Measurements from ENCODE around the gene MRPL42.
"Not testable (repeated sequence)": the region's sequence is repeated elsewhere in the genome, so short reads cannot be mapped to it uniquely, and the experiment has no call there.

Gene MRPL42

GRCh38 chr12:93484315-93484981, 17.1 kb downstream of the MRPL42 start:
- H3K4me3 ChIP-seq (ENCODE audit: low read depth, low read length), result no peak overlapping the region
- no peak for DNase-seq (ENCODE audit: low read depth, low spot score)
- in situ Hi-C loops (cut with HindIII; ENCODE audit: low sequenced_read_pairs), result no loop called here
- TF ChIP-seq, protein P1, sequence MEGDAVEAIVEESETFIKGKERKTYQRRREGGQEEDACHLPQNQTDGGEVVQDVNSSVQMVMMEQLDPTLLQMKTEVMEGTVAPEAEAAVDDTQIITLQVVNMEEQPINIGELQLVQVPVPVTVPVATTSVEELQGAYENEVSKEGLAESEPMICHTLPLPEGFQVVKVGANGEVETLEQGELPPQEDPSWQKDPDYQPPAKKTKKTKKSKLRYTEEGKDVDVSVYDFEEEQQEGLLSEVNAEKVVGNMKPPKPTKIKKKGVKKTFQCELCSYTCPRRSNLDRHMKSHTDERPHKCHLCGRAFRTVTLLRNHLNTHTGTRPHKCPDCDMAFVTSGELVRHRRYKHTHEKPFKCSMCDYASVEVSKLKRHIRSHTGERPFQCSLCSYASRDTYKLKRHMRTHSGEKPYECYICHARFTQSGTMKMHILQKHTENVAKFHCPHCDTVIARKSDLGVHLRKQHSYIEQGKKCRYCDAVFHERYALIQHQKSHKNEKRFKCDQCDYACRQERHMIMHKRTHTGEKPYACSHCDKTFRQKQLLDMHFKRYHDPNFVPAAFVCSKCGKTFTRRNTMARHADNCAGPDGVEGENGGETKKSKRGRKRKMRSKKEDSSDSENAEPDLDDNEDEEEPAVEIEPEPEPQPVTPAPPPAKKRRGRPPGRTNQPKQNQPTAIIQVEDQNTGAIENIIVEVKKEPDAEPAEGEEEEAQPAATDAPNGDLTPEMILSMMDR (IDR thresholded peaks at IDR 0.05; ENCODE audit: low read depth, low read length), result no peak

DNA sequence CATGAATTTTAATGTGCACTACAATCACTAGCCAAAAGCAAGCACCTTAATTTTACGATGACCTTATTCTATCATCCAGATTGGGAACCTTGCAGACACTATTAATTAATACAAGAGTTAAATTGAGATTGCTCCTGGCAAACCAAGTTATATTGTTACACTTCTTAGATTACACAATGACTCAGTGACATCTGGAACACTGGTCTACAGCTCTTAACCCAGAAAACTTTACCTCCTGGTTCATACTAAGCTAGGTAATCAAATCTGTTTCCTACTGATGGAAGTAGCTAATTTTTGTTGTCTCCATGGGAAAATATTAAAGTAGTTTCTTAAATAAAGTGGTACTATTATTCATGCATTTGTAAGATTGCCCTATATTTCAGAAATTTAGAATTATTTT, 25.5 kb downstream of the MRPL42 start:
- DNase-seq (ENCODE audit: low read depth, low spot score); in situ Hi-C loops (cut with HindIII; ENCODE audit: low sequenced_read_pairs); H3K4me3 ChIP-seq (ENCODE audit: low read depth, low read length): not testable (repeated sequence)

GRCh38 chr12:93494096-93494495, 26.8 kb downstream of the MRPL42 start:
- in situ Hi-C loops (cut with HindIII; ENCODE audit: low sequenced_read_pairs), result no loop called here
- no peak for DNase-seq (ENCODE audit: low read depth, low spot score)
- no peak overlapping the region for H3K4me3 ChIP-seq (ENCODE audit: low read depth, low read length)
- TF ChIP-seq, protein P1 (IDR thresholded peaks at IDR 0.05; ENCODE audit: low read depth, low read length), result no peak

GRCh38 chr12:93497456-93497855, 30.1 kb downstream of the MRPL42 start:
- in situ Hi-C loops (cut with HindIII; ENCODE audit: low sequenced_read_pairs), result no loop called here
- TF ChIP-seq, protein P1 (IDR thresholded peaks at IDR 0.05; ENCODE audit: low read depth, low read length), result no peak
- DNase-seq (ENCODE audit: low read depth, low spot score), result no peak
- no peak overlapping the region for H3K4me3 ChIP-seq (ENCODE audit: low read depth, low read length)

GRCh38 chr12:93498813-93499212, 31.5 kb downstream of the MRPL42 start:
- in situ Hi-C loops (cut with HindIII; ENCODE audit: low sequenced_read_pairs); H3K4me3 ChIP-seq (ENCODE audit: low read depth, low read length); DNase-seq (ENCODE audit: low read depth, low spot score): not testable (repeated sequence)

DNA sequence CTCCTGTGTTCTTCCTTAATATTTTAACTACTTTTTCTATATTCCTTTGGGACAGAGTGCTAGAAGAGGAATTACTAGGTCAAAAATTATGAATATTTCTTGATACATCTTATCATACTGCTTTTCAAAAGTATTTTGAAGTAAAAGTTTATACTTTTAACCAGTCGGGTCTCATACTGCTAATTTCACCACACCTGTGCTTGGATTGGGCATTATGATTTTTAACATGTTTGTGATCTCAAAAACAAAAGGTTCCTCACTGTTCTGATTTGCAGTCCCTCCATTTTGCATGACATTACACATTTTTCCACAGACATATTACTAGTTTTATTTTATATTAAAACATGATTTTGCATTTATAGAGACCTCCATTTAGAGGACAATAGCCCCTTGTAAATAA, 32.9 kb downstream of the MRPL42 start:
- DNase-seq (ENCODE audit: low read depth, low spot score), result no peak
- H3K4me3 ChIP-seq (ENCODE audit: low read depth, low read length), result no peak overlapping the region
- TF ChIP-seq, protein P1 (IDR thresholded peaks at IDR 0.05; ENCODE audit: low read depth, low read length), result no peak
- in situ Hi-C loops (cut with HindIII; ENCODE audit: low sequenced_read_pairs), result no loop called here

- no peak overlapping the region for H3K4me3 ChIP-seq (ENCODE audit: low read depth, low read length)
- in situ Hi-C loops (cut with HindIII; ENCODE audit: low sequenced_read_pairs), result no loop called here
- no peak for DNase-seq (ENCODE audit: low read depth, low spot score)
- TF ChIP-seq, protein P1 (IDR thresholded peaks at IDR 0.05; ENCODE audit: low read depth, low read length), result no peak
Measured at GRCh38 chr12:93500667-93501066, 33.4 kb downstream of the MRPL42 start.

Data from astrocyte of the spinal cord (primary cell).